Measurements from ENCODE around the gene SNX30.

- TF ChIP-seq ZNF274 (IDR thresholded peaks at IDR 0.05; ENCODE audit: low read length) (no peak), ZNF274 (tag by site-specific recombination; IDR thresholded peaks at IDR 0.05; ENCODE audit: borderline replicate concordance) (no peak), CTCF (tag by site-specific recombination; IDR thresholded peaks at IDR 0.05) (no peak)
Observed at GRCh38 chr9:112792670-112793069, 42.1 kb downstream of the SNX30 start.

Measured in HEK293 (cell line).